Lung (tissue), 12 donors: ENCODE results near the gene ZNF304. TPM values are rescaled to one million over a fixed set of nuclear protein-coding genes. Genes with fewer than 3 reads are reported as not detected.

Source experiments
- ATAC-seq: fragments of 200-7000 bp; cut with Tn5 transposase; one replicate; pipeline ENCODE4 v1.9.1; 2020; ENCODE audit warnings: moderate number of reproducible peaks; ENCODE audit not compliant: insufficient read depth, low FRiP score
- DNase-seq, 3 donors: peaks; one replicate each; pipeline ENCODE4 v3.0.0-alpha.2; 2013 to 2017
- H3K27ac ChIP-seq, 2 donors: one replicate each; pipeline ENCODE4 v1.5.1; 2013; ENCODE audit warnings: mild to moderate bottlenecking in 2 of 2, moderate library complexity in 2 of 2, control low read depth in 1 of 2, inconsistent platforms in 1 of 2, low read depth in 1 of 2, low read length in 1 of 2
- H3K27me3 ChIP-seq, 3 donors: one replicate each; pipeline ENCODE4 v1.5.1; 2013; ENCODE audit warnings: low read length in 2 of 3; ENCODE audit not compliant: control insufficient read depth in 3 of 3, insufficient read depth in 3 of 3
- H3K36me3 ChIP-seq, 4 donors: one replicate each; pipeline ENCODE4 v1.5.1; 2013; ENCODE audit warnings: low read length in 4 of 4, mild to moderate bottlenecking in 1 of 4, moderate library complexity in 1 of 4; ENCODE audit not compliant: control insufficient read depth in 4 of 4, insufficient read depth in 4 of 4
- H3K4me1 ChIP-seq, 5 donors: one replicate each; pipeline ENCODE4 v1.5.1; 2013; ENCODE audit warnings: low read length in 5 of 5, mild to moderate bottlenecking in 2 of 5, moderate library complexity in 1 of 5; ENCODE audit not compliant: control insufficient read depth in 5 of 5, insufficient read depth in 5 of 5
- H3K4me3 ChIP-seq: one replicate; pipeline ENCODE4 v1.5.1; 2013; ENCODE audit warnings: mild to moderate bottlenecking, control low read depth, moderate library complexity
- H3K9ac ChIP-seq, 2 donors: one replicate each; pipeline ENCODE4 v1.5.1; 2013; ENCODE audit warnings: low read length in 2 of 2, control low read depth in 1 of 2; ENCODE audit not compliant: insufficient read depth in 1 of 2
- H3K9me3 ChIP-seq, 4 donors: one replicate each; pipeline ENCODE4 v1.5.1; 2013; ENCODE audit warnings: low read length in 3 of 4, mild to moderate bottlenecking in 1 of 4, moderate library complexity in 1 of 4; ENCODE audit not compliant: control insufficient read depth in 4 of 4, insufficient read depth in 3 of 4
- WGBS, 2 donors: extraction: QIAGEN DNeasy Blood & Tissue Kit; methylation state at CpG; one replicate each; pipeline ENCODE4 v1.1.7; 2013; 5-methylcytosine and 5-hydroxymethylcytosine counted together
- polyA plus RNA-seq, 2 donors: library from polyadenylated mRNA; stranded (reverse); fragments of 200-250 nt; gene quantifications; one replicate each; pipeline ENCODE4 v1.2.1, GENCODE V29; 2013
- total RNA-seq, 2 donors: library from RNA; depleted of rRNA in 1 of 2; stranded (reverse); fragments of >200 nt in 1 of 2; gene quantifications; one replicate each; pipeline ENCODE4 v1.2.1, GENCODE V29; 2014 to 2021
- TF ChIP-seq, protein P1 (sequence below): IDR thresholded peaks from 2 replicates; pipeline ENCODE4 v1.5.1; 2012; ENCODE audit warnings: mild to moderate bottlenecking; ENCODE audit errors: control extremely low read depth, extremely low read depth
- donor health status: control.
- donor health status: control.
- donor health status: Bipolar disorder and iron deficiency.
- donor health status: healthy.
- donor health status: DM: yes; HTN: yes; CAD: no.

ZNF304 gene
- total and polyA plus RNA-seq, 4 donors: 2.6 to 13.5 (median 5.8) TPM

DNA sequence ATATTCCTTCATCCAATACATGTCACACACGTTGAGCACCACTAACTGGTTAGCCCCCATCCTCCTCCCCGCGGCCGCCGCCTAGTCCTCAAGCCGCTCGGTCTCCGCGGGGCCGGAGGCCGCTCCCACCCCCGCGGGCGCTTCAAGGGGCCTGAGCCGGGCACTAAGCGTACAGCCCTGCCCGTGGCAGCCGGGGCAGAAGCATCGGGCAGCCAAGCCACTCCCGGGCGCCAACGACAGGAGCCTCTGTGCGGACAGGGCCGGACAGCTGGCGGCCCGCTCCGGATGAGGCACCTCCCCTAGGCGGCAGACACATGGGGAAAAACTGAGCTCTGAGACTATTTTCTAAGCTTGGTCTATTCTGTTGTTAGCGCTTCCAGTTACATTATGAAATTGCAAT lies 33.6 kb upstream of the ZNF304 start:
- H3K9me3 ChIP-seq: peaks cover 0 to 15% (median 0%) of the 10 kb centered on the region in 4 donors
- peaks cover 4 to 12% (median 10%) of the 10 kb centered on the region in 5 donors for H3K4me1 ChIP-seq
- peaks cover 0 to 4% (median 0%) of the 10 kb centered on the region in 4 donors for H3K36me3 ChIP-seq
- TF ChIP-seq, protein P1, sequence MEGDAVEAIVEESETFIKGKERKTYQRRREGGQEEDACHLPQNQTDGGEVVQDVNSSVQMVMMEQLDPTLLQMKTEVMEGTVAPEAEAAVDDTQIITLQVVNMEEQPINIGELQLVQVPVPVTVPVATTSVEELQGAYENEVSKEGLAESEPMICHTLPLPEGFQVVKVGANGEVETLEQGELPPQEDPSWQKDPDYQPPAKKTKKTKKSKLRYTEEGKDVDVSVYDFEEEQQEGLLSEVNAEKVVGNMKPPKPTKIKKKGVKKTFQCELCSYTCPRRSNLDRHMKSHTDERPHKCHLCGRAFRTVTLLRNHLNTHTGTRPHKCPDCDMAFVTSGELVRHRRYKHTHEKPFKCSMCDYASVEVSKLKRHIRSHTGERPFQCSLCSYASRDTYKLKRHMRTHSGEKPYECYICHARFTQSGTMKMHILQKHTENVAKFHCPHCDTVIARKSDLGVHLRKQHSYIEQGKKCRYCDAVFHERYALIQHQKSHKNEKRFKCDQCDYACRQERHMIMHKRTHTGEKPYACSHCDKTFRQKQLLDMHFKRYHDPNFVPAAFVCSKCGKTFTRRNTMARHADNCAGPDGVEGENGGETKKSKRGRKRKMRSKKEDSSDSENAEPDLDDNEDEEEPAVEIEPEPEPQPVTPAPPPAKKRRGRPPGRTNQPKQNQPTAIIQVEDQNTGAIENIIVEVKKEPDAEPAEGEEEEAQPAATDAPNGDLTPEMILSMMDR: no peak
- H3K27me3 ChIP-seq: peaks cover 0 to 34% (median 29%) of the 10 kb centered on the region in 3 donors
- DNase-seq (no peak), ATAC-seq (no peak)
- H3K4me3 ChIP-seq: no peak overlapping the region
- no peak overlapping the region for H3K9ac ChIP-seq
- 11 to 17% methylated on average over 29 of the region's 29 CpGs for WGBS, 2 donors
- H3K27ac ChIP-seq: no peak overlapping the region

DNA sequence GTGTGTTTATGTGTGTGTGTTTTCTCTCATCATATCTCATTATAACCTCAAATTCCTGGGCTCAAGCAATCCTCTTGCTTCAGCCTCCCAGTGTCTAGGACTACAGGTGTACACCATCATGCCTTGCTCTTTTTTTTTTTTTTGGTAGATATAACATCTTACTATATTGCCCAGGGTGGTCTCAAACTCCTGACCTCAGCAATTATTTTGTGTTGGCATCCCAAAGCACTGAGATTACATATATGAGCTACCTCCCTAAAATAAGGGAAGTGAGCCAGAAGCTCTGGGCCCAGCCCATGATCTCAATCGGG lies 31.2 kb upstream of the ZNF304 start:
- Histone ChIP-seq H3K36me3 (peaks cover 4 to 10% (median 8%) of the 10 kb centered on the region in 4 donors), H3K9ac (peak overlapping the region; percentile 86 to 97), H3K9me3 (peaks cover 0 to 21% (median 0%) of the 10 kb centered on the region in 4 donors), H3K4me3 (peak overlapping the region; percentile 93), H3K4me1 (peaks cover 4 to 13% (median 10%) of the 10 kb centered on the region in 5 donors), H3K27ac (peak overlapping the region; percentile 74 to 92), H3K27me3 (peaks cover 0 to 29% (median 26%) of the 10 kb centered on the region in 3 donors)
- 0% methylated on average over 1 of the region's 1 CpG for WGBS, 2 donors
- ATAC-seq (no peak), DNase-seq (no peak)
- TF ChIP-seq, protein P1: no peak

DNA sequence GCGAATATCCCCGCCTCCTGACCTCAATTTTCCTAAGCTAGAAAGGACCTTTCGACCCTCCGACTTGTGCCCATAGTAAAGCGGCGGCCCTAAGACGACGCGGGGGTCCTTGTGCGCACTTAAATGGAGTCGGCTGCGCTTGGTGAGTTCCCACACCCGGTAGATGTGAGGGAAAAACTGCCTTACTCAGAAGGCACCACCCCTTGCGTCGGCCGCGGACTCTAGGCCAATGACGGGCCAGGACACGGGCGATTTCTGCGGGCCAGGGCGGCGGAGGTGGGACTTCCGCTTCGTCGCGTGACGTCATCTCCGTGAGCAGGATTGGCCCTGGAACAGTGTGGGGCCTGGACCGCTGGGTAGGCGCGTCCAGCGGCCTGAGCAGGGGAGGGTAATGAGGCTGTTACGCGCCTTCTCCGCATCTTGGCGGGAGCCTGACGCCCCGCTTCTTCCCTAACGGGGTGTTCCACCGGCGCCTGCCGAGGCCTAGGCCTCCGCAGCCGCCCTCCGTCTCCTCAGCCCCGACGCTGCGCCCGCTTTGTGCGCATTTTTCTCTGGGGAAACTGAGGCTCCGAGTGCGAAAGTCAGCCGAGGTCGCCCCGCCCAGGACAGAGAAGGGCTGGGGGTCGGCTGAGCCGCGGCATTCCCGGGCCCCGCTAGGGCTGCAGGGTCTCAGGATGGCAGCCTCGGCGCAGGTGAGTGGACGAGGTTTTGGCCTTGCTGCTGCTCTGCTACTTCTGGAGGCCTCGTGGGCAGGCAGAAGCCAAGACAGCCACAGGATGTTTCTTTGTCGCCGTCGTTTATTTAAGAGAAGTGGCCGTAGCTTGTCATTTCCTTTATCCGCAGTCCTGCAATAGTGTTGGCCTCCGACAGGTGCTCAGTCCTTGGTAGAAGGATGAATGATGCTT lies 30.6 kb upstream of the ZNF304 start, which contains the start of gene ZNF543:
ZNF543 (plus strand) TSS at position 293 of the 905 bp plus-strand sequence; CDS start at position 675, 382 bp downstream.
- Histone ChIP-seq H3K36me3 (peaks cover 9 to 15% (median 14%) of the 10 kb centered on the region in 4 donors), H3K27ac (peak within 1 kb of the TSS; percentile 91 to 92), H3K9ac (peak within 1 kb of the TSS; percentile 86 to 97), H3K4me1 (peaks cover 4 to 13% (median 10%) of the 10 kb centered on the region in 5 donors), H3K27me3 (peaks cover 0 to 24% (median 23%) of the 10 kb centered on the region in 3 donors), H3K4me3 (peak within 1 kb of the TSS; percentile 93), H3K9me3 (peaks cover 0 to 24% (median 0%) of the 10 kb centered on the region in 4 donors)
- 1% methylated on average over 69 to 71 of the region's 71 CpGs for WGBS, 2 donors
- ATAC-seq (peak; percentile 99), DNase-seq (peak; percentile 97 to 98 (median 98))
- TF ChIP-seq, protein P1: no peak
